A549 (cell line): ENCODE measurements around the gene THADA.

Experiments used
- CHD2 ChIP-seq: fragments of 150-350 bp; IDR thresholded peaks from 2 replicates; pipeline ENCODE4 v1.6.1; 2014; ENCODE audit warnings: low read length; ENCODE audit not compliant: partially characterized antibody
- KDM1A ChIP-seq: fragments of 200-600 bp; sonication (generic); IDR thresholded peaks from 2 replicates; pipeline ENCODE4 v1.6.1; 2016; ENCODE audit warnings: low read depth, mild to moderate bottlenecking

DNA sequence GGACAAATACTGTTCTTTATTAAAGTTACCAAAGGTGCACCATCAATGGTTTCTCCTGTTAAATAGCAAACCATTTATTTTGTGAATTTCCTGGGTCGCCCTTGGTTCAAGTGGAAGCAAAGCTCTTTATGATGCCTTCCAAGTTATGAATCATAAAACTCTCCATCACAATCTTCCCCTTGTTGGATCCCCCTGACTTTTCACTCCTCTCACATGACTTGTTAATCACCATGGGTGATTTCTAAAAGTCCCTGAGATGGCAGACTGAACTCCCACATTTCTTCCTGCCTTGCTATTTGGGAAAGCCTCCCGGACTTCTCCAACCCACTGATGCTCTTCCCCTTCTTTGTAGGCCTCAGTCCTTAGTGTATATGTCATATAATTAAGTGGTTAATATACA lies 176.0 kb downstream of the THADA start:
- no peak for TF ChIP-seq KDM1A
- TF ChIP-seq CHD2: no peak
